ENCODE data around the gene SOX18. TPM values are rescaled to one million over a fixed set of nuclear protein-coding genes. Genes with fewer than 3 reads are reported as not detected.
A peak's percentile ranks its signal among the peaks of the same experiment; 100 is the strongest.

Gene SOX18
- total and polyA plus RNA-seq, 2 of the 13 experiments (the other 11 are each of a cell fraction or from before 2014, with no cell fraction given), result 1.6 to 1.9 TPM

DNA sequence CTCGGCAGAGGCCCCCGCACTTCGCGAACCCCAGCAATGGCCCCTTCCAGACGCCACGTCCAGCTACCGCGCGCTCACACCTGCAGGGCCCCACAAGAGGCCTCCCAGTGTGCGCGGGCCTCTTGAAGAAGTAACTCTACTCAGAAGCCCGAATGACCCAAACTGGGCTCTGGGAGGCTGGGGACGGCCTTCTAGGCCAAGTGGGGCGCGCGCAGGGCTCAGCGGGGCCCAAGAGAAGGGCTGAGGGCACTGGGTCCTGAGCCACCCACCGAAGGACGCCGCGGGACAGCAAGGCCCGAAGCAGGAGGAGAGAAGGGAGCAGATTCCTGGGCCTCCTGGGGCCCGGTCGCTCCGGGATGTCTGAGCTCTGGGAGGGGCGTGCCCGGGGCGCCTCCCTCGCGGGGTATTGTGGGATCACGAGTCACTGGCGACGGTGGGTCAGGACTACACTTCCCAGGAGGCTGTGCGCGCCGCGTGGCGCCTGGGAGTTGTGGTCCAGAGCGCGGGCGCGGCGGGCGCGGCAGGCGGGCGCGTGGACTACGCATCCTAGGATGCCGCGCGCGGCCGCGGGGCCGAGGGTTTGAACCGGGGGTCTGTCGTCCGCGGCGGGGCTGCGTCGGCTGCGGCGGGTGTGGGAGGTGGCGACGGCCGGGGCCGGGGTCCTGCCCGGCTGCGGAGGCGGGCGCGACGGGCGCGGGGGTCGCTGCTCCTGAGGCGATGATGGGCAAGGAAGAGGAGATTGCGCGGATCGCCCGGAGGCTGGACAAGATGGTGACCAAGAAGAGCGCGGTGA is 13.4 kb upstream of the SOX18 start, which contains the start of gene TCEA2:
Gene TCEA2, plus strand, starts transcription at position 603 of the 793 bp plus-strand sequence. Its CDS starts 115 bp downstream, at position 718.
- H3K36me3 ChIP-seq (replicated peaks in 1 of 2; ENCODE audit: control insufficient read depth in 1 of 2, insufficient read depth in 2 of 2, low read length in 2 of 2), result no peaks in the 10 kb centered on the region
- H3K27ac ChIP-seq (ENCODE audit: extremely low read length, insufficient read depth, low read length), result peak within 1 kb of the TSS; percentile 78
- no peaks in the 10 kb centered on the region for H3K9me3 ChIP-seq (ENCODE audit: low read length)
- POLR2A ChIA-PET, result interaction anchor here (0.6 to 4.6 kb wide), 23 partner anchors 10 to 421 kb away, joined by 3 to 113 read pairs (median 5); partner anchors contain the start of genes C20orf204, LKAAEAR1, OPRL1 and PRPF6
- WGBS (ENCODE audit: low lambda C conversion rate), result 3% methylated on average over 74 of the region's 85 CpGs
- ATAC-seq (peak; percentile 76), DNase-seq (ENCODE audit: low spot score) (peak; percentile 96), FAIRE-seq (peak; percentile 85)
- peaks cover 4% of the 10 kb centered on the region; the same call in 1 of the 2 replicates for H4K20me1 ChIP-seq (ENCODE audit: insufficient read depth, low read length)
- H3K4me3 ChIP-seq (replicated peaks in 1 of 3; ENCODE audit: insufficient read depth in 1 of 3, low read depth in 2 of 3, low read length in 3 of 3), result peak within 1 kb of the TSS; percentile 82 to 98 (median 90)
- intact Hi-C loops (cut with micrococcal nuclease; ENCODE audit: unreplicated experiment) (no loop called here), in situ Hi-C loops (cut with HindIII; ENCODE audit: extremely low pct_ligation_motif_present, low pct_unique_long_range_greater_than_20kb) (no loop called here)
- CTCF ChIA-PET (ENCODE audit: low intra/inter-chr PET ratio, low total read pairs), result interaction anchor here (1.5 kb wide), 1 partner anchor 82 kb away, joined by 4 read pairs; the partner anchor contains the start of gene PRPF6
- H3K4me1 ChIP-seq (ENCODE audit: insufficient read depth, low read length), result peaks cover 65% of the 10 kb centered on the region
- H3K79me2 ChIP-seq (ENCODE audit: insufficient read depth, low read length), result no peaks in the 10 kb centered on the region
- H2AFZ ChIP-seq (ENCODE audit: low read length), result no peak within 1 kb of the TSS
- H3K9ac ChIP-seq (ENCODE audit: insufficient read depth, low read depth, low read length), result peak within 1 kb of the TSS; percentile 82
- H3K27me3 ChIP-seq (ENCODE audit: control insufficient read depth in 1 of 2, insufficient read depth in 2 of 2, low read length in 2 of 2), result peaks cover 0 to 3% of the 10 kb centered on the region in 2 experiments; a peak in 2 of 5 replicates
- no TSS peak for BruUV-seq (replicated peaks)
- peak within 1 kb of the TSS; percentile 95 for H3K4me2 ChIP-seq (ENCODE audit: low read depth, low read length)
- TF ChIP-seq ZNF670 (CRISPR knock-in tag; IDR thresholded peaks at IDR 0.05; ENCODE audit: borderline replicate concordance) (peak; percentile 98), SALL2 (CRISPR knock-in tag; IDR thresholded peaks at IDR 0.05) (no peak; the same call in 1 of the 2 replicates), HMG20A (CRISPR knock-in tag; IDR thresholded peaks at IDR 0.05; ENCODE audit: borderline replicate concordance) (0 out of 2 replicates have a peak, but pooled peaks have one; percentile 8), ZNF124 (CRISPR knock-in tag; IDR thresholded peaks at IDR 0.05) (peak; percentile 97), FOXC1 (CRISPR knock-in tag; IDR thresholded peaks at IDR 0.05; ENCODE audit: borderline replicate concordance) (peak; percentile 29), ZNF446 (CRISPR knock-in tag; IDR thresholded peaks at IDR 0.05) (peak; percentile 89; the same call in 1 of the 2 replicates), KAT8 (CRISPR knock-in tag; IDR thresholded peaks at IDR 0.05) (peak; percentile 96), ETV6 (CRISPR knock-in tag; conservative IDR thresholded peaks at IDR 0.05) (peak; percentile 67; the same call in 1 of the 2 replicates), MED13 (CRISPR knock-in tag; IDR thresholded peaks at IDR 0.05) (0 out of 2 replicates have a peak, but pooled peaks have one; percentile 32), FOXA3 (CRISPR knock-in tag; IDR thresholded peaks at IDR 0.05) (peak; percentile 72), HCFC1 (IDR thresholded peaks at IDR 0.05; ENCODE audit: low read depth, low read length) (peak; percentile 100), HNRNPL (IDR thresholded peaks at IDR 0.05; ENCODE audit: low read depth, low read length) (peak; percentile 67; the same call in 1 of the 2 replicates), SIX4 (CRISPR knock-in tag; IDR thresholded peaks at IDR 0.05) (peak; percentile 69), ZNF768 (CRISPR knock-in tag; IDR thresholded peaks at IDR 0.05) (peak; percentile 78)
- TF ChIP-seq, protein P1, sequence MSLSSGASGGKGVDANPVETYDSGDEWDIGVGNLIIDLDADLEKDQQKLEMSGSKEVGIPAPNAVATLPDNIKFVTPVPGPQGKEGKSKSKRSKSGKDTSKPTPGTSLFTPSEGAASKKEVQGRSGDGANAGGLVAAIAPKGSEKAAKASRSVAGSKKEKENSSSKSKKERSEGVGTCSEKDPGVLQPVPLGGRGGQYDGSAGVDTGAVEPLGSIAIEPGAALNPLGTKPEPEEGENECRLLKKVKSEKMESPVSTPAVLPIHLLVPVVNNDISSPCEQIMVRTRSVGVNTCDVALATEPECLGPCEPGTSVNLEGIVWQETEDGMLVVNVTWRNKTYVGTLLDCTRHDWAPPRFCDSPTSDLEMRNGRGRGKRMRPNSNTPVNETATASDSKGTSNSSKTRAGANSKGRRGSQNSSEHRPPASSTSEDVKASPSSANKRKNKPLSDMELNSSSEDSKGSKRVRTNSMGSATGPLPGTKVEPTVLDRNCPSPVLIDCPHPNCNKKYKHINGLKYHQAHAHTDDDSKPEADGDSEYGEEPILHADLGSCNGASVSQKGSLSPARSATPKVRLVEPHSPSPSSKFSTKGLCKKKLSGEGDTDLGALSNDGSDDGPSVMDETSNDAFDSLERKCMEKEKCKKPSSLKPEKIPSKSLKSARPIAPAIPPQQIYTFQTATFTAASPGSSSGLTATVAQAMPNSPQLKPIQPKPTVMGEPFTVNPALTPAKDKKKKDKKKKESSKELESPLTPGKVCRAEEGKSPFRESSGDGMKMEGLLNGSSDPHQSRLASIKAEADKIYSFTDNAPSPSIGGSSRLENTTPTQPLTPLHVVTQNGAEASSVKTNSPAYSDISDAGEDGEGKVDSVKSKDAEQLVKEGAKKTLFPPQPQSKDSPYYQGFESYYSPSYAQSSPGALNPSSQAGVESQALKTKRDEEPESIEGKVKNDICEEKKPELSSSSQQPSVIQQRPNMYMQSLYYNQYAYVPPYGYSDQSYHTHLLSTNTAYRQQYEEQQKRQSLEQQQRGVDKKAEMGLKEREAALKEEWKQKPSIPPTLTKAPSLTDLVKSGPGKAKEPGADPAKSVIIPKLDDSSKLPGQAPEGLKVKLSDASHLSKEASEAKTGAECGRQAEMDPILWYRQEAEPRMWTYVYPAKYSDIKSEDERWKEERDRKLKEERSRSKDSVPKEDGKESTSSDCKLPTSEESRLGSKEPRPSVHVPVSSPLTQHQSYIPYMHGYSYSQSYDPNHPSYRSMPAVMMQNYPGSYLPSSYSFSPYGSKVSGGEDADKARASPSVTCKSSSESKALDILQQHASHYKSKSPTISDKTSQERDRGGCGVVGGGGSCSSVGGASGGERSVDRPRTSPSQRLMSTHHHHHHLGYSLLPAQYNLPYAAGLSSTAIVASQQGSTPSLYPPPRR (CRISPR knock-in tag; IDR thresholded peaks at IDR 0.05; ENCODE audit: borderline replicate concordance), result no peak; the same call in none of the 2 replicates
- TF ChIP-seq, protein P2, sequence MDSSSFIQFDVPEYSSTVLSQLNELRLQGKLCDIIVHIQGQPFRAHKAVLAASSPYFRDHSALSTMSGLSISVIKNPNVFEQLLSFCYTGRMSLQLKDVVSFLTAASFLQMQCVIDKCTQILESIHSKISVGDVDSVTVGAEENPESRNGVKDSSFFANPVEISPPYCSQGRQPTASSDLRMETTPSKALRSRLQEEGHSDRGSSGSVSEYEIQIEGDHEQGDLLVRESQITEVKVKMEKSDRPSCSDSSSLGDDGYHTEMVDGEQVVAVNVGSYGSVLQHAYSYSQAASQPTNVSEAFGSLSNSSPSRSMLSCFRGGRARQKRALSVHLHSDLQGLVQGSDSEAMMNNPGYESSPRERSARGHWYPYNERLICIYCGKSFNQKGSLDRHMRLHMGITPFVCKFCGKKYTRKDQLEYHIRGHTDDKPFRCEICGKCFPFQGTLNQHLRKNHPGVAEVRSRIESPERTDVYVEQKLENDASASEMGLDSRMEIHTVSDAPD (CRISPR knock-in tag; IDR thresholded peaks at IDR 0.05), result no peak
- TF ChIP-seq, protein P3, sequence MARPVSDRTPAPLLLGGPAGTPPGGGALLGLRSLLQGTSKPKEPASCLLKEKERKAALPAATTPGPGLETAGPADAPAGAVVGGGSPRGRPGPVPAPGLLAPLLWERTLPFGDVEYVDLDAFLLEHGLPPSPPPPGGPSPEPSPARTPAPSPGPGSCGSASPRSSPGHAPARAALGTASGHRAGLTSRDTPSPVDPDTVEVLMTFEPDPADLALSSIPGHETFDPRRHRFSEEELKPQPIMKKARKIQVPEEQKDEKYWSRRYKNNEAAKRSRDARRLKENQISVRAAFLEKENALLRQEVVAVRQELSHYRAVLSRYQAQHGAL (CRISPR knock-in tag; IDR thresholded peaks at IDR 0.05; ENCODE audit: not compliant biosample characterization), result peak; percentile 11

All from HepG2 (cell line).